Upper lobe of right lung (tissue), 1 donor: ENCODE measurements around the gene KMT5C. TPM values are rescaled to one million over a fixed set of nuclear protein-coding genes. Genes with fewer than 3 reads are reported as not detected.

Experiments
- ATAC-seq: fragments of 200-7000 bp; cut with Tn5 transposase; one replicate; pipeline ENCODE4 v1.9.1; 2020; ENCODE audit warnings: mild to moderate bottlenecking, moderate library complexity
- DNase-seq: peaks from one replicate; pipeline ENCODE4 v3.0.0-alpha.2; 2020
- H3K27ac ChIP-seq: fragments of 200-600 bp; one replicate; pipeline ENCODE4 v1.8.0; 2022
- H3K27me3 ChIP-seq: fragments of 200-600 bp; one replicate; pipeline ENCODE4 v1.8.0; 2022; ENCODE audit warnings: mild to moderate bottlenecking
- H3K36me3 ChIP-seq: fragments of 200-600 bp; one replicate; pipeline ENCODE4 v1.8.0; 2022
- H3K4me1 ChIP-seq: fragments of 200-600 bp; one replicate; pipeline ENCODE4 v1.8.0; 2022
- H3K4me3 ChIP-seq: fragments of 200-600 bp; one replicate; pipeline ENCODE4 v1.8.0; 2022; ENCODE audit warnings: mild to moderate bottlenecking
- H3K9me3 ChIP-seq: fragments of 200-600 bp; one replicate; pipeline ENCODE4 v1.8.0; 2022
- CTCF ChIP-seq: fragments of 200-600 bp; IDR thresholded peaks from one replicate; pipeline ENCODE4 v1.8.0; 2022; ENCODE audit warnings: antibody characterized with exemption
- intact Hi-C: fragments of 100-400 bp; cut with DNase I; formaldehyde crosslinking; loops from one replicate; pipeline ENCODE4 v1.11.0; 2022
- total RNA-seq: library from RNA; stranded (reverse); fragmentation: NEBNext Ultra II Directional; extraction: Animal tissue kit (Norgen Biotek cat#: 25700); gene quantifications from one replicate; pipeline ENCODE4 v1.2.1, GENCODE V29; 2021
- donor health status: DM: no; HTN: yes; CAD: no; lungs with severe emphysema.

KMT5C gene
- total RNA-seq, 1 donor from 2014 or later = 11.7 TPM

DNA sequence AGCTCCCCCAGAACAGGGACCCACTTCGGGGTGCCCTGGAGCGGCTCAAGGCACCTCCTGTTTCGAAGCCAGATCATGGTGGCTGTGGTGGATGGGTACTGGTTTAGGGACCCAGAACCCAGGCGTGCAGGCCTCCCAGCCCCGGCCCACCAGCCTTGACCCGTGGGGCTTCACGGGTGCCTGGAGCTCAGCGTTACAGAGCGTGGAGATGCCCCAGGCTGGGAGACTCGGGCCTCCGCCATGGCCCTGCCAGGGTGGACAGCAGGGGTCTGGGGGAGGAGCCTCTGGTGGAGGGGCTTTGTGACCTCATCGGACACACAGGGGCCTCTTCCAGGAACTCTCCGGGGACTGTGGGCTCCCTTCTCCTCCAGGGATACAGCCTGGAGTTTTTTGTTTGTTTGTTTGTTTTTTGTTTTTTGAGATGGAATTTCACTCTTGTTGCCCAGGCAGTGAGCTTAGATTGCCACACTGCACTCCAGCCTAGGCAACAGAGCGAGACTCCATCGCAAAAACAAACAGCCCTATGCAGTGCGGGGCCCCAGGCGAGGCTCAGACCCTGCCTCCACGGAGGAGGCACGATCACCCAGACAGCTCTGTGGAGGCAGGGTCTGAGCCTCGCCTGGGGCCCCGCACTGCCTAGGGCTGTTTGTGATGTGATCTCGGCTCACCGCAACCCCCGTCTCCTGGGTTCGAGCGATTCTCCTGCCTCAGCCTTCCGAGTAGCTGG, 23.5 kb downstream of the KMT5C start, which contains the start of gene GARIN5B:
Gene GARIN5B, minus strand, starts transcription at position 271 of the 727 bp plus-strand sequence. Its CDS starts 194 bp downstream, at position 77.
- Histone ChIP-seq H3K9me3 (no peaks in the 10 kb centered on the region), H3K27me3 (peaks cover 8% of the 10 kb centered on the region), H3K4me1 (no peaks in the 10 kb centered on the region), H3K4me3 (no peak within 1 kb of the TSS), H3K36me3 (no peaks in the 10 kb centered on the region), H3K27ac (no peak within 1 kb of the TSS)
- TF ChIP-seq CTCF = no peak
- DNase-seq = no peak
- intact Hi-C loops = no loop called here
- ATAC-seq = no peak

GRCh38 chr19:55365245-55365644, 25.6 kb downstream of the KMT5C start:
- intact Hi-C loops = no loop called here
- Histone ChIP-seq H3K4me1 (peaks cover 5% of the 10 kb centered on the region), H3K4me3 (no peak overlapping the region), H3K9me3 (no peaks in the 10 kb centered on the region), H3K36me3 (no peaks in the 10 kb centered on the region), H3K27me3 (peaks cover 26% of the 10 kb centered on the region), H3K27ac (no peak overlapping the region)
- no peak for ATAC-seq
- TF ChIP-seq CTCF = no peak
- DNase-seq = no peak

- no peak for ATAC-seq
- no peaks in the 10 kb centered on the region for H3K9me3 ChIP-seq
- TF ChIP-seq CTCF = no peak
- no peaks in the 10 kb centered on the region for H3K36me3 ChIP-seq
- H3K27me3 ChIP-seq = peaks cover 33% of the 10 kb centered on the region
- intact Hi-C loops = no loop called here
- H3K4me1 ChIP-seq = peaks cover 5% of the 10 kb centered on the region
- no peak overlapping the region for H3K4me3 ChIP-seq
- no peak overlapping the region for H3K27ac ChIP-seq
- no peak for DNase-seq
Measured at GRCh38 chr19:55365964-55366363, 26.3 kb downstream of the KMT5C start.

DNA sequence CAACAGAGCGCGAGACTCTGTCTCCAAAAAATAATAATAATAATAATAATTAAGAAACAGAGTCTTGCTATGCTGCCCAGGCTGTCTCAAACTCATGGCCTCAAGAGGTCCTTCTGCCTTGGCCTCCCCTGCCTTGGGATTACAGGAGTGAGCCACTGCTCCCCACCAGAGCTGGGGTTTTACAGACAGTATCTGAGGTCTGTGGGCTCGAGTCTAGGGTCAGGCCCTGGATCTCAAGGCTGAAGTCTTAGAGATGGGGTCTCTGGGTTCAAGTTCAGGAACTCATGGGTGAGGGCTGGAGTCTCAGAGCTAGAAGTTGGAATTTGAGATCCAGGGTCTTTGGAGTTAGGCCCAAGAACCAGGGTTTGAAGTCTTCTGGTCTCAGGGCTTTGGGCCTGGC, 27.1 kb downstream of the KMT5C start:
- H3K4me3 ChIP-seq = no peak overlapping the region
- H3K9me3 ChIP-seq = no peaks in the 10 kb centered on the region
- intact Hi-C loops = no loop called here
- no peak overlapping the region for H3K27ac ChIP-seq
- H3K27me3 ChIP-seq = peaks cover 41% of the 10 kb centered on the region
- no peaks in the 10 kb centered on the region for H3K36me3 ChIP-seq
- no peak for ATAC-seq
- peaks cover 5% of the 10 kb centered on the region for H3K4me1 ChIP-seq
- no peak for DNase-seq
- no peak for TF ChIP-seq CTCF

DNA sequence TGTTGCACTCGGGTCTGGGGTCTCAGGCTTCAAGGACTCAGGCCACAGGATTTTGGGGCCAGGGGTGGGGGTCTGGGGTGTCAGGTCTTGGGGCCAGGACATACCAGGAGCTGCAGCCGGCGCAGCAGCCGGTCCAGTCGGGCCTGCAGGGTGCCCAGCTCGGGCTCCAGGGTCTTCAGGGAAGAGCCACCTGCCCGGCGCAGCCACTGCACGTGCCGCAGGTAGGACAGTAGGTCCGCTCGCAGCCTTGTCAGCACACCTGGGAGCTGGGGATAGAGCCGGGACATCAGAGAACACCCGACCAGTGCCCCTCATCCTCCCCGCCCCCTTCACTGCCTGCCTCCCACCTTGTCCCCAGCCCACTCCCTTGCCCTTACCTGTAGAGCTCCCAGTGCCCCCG, 28.4 kb downstream of the KMT5C start:
- no peak for TF ChIP-seq CTCF
- H3K4me1 ChIP-seq = peaks cover 5% of the 10 kb centered on the region
- intact Hi-C loops = no loop called here
- no peak overlapping the region for H3K4me3 ChIP-seq
- ATAC-seq = no peak
- DNase-seq = no peak
- H3K36me3 ChIP-seq = no peaks in the 10 kb centered on the region
- H3K9me3 ChIP-seq = no peaks in the 10 kb centered on the region
- no peak overlapping the region for H3K27ac ChIP-seq
- H3K27me3 ChIP-seq = peaks cover 54% of the 10 kb centered on the region
